Upper lobe of right lung (tissue), 1 donor: ENCODE measurements around the gene BCL2L11. TPM values are rescaled to one million over a fixed set of nuclear protein-coding genes. Genes with fewer than 3 reads are reported as not detected.

ENCODE experiments used
- ATAC-seq: fragments of 200-7000 bp; cut with Tn5 transposase; one replicate; pipeline ENCODE4 v1.9.1; 2020; ENCODE audit warnings: mild to moderate bottlenecking, moderate library complexity
- DNase-seq: peaks from one replicate; pipeline ENCODE4 v3.0.0-alpha.2; 2020
- H3K27ac ChIP-seq: fragments of 200-600 bp; one replicate; pipeline ENCODE4 v1.8.0; 2022
- H3K27me3 ChIP-seq: fragments of 200-600 bp; one replicate; pipeline ENCODE4 v1.8.0; 2022; ENCODE audit warnings: mild to moderate bottlenecking
- H3K36me3 ChIP-seq: fragments of 200-600 bp; one replicate; pipeline ENCODE4 v1.8.0; 2022
- H3K4me1 ChIP-seq: fragments of 200-600 bp; one replicate; pipeline ENCODE4 v1.8.0; 2022
- H3K4me3 ChIP-seq: fragments of 200-600 bp; one replicate; pipeline ENCODE4 v1.8.0; 2022; ENCODE audit warnings: mild to moderate bottlenecking
- H3K9me3 ChIP-seq: fragments of 200-600 bp; one replicate; pipeline ENCODE4 v1.8.0; 2022
- intact Hi-C: fragments of 100-400 bp; cut with DNase I; formaldehyde crosslinking; loops from one replicate; pipeline ENCODE4 v1.11.0; 2022
- total RNA-seq: library from RNA; stranded (reverse); fragmentation: NEBNext Ultra II Directional; extraction: Animal tissue kit (Norgen Biotek cat#: 25700); gene quantifications from one replicate; pipeline ENCODE4 v1.2.1, GENCODE V29; 2021
- TF ChIP-seq, protein P1 (sequence below): fragments of 200-600 bp; IDR thresholded peaks from one replicate; pipeline ENCODE4 v1.8.0; 2022; ENCODE audit warnings: antibody characterized with exemption
- donor health status: DM: no; HTN: yes; CAD: no; lungs with severe emphysema.

Gene BCL2L11
- total RNA-seq, 1 donor from 2014 or later: 23.9 TPM

- H3K4me1 ChIP-seq: no peaks in the 10 kb centered on the region
- H3K4me3 ChIP-seq: no peak overlapping the region
- no peak for DNase-seq
- H3K27ac ChIP-seq: no peak overlapping the region
- no peaks in the 10 kb centered on the region for H3K27me3 ChIP-seq
- no peaks in the 10 kb centered on the region for H3K36me3 ChIP-seq
- H3K9me3 ChIP-seq: no peaks in the 10 kb centered on the region
- intact Hi-C loops: no loop called here
- TF ChIP-seq, protein P1, sequence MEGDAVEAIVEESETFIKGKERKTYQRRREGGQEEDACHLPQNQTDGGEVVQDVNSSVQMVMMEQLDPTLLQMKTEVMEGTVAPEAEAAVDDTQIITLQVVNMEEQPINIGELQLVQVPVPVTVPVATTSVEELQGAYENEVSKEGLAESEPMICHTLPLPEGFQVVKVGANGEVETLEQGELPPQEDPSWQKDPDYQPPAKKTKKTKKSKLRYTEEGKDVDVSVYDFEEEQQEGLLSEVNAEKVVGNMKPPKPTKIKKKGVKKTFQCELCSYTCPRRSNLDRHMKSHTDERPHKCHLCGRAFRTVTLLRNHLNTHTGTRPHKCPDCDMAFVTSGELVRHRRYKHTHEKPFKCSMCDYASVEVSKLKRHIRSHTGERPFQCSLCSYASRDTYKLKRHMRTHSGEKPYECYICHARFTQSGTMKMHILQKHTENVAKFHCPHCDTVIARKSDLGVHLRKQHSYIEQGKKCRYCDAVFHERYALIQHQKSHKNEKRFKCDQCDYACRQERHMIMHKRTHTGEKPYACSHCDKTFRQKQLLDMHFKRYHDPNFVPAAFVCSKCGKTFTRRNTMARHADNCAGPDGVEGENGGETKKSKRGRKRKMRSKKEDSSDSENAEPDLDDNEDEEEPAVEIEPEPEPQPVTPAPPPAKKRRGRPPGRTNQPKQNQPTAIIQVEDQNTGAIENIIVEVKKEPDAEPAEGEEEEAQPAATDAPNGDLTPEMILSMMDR: no peak
- ATAC-seq: no peak
Measured at GRCh38 chr2:111102216-111102615, 18.5 kb upstream of the BCL2L11 start.

DNA sequence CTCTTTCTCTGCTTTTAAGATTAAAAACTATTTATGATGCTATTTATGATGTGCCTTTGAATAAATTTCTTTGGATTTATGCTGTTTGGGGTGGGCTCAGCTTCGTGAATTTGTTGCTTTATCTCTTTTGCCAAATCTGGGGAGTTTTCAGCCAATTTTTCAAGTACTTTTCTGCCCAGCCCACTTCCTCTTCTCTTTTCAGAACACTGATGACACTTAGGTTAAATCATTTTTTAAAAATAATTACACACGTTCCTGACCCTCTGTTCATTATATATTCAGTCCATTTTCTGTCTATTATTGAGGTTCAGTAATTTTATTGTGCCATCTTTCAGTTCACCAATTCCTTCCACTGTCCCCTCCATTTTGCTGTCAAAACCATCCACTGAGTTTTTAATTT lies 14.8 kb upstream of the BCL2L11 start:
- no peak for DNase-seq
- intact Hi-C loops: no loop called here

DNA sequence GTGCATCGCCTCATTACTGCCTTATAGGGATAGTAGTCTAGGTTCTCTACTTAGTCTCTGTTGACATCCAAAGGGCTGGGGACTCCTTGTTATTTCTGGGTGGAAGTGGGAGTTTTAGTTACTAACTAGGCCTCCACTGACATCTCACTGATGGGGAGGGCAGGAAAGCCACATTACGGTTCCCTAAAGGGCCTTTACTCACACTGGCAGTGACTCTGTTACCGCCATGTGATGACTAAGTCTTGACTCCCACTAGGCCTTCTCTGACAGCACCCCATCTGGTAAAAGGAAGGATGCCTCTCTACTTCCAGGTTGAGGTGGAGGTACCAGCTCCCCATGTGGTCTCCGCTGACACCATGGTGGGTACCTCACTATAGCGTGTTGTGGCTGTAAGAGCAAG lies 14.0 kb upstream of the BCL2L11 start:
- ATAC-seq (no peak), DNase-seq (no peak)
- TF ChIP-seq, protein P1: no peak
- H3K4me3 ChIP-seq: no peak overlapping the region
- peaks cover 7% of the 10 kb centered on the region for H3K27me3 ChIP-seq
- H3K9me3 ChIP-seq: no peaks in the 10 kb centered on the region
- intact Hi-C loops: no loop called here
- no peaks in the 10 kb centered on the region for H3K36me3 ChIP-seq
- no peak overlapping the region for H3K27ac ChIP-seq
- H3K4me1 ChIP-seq: no peaks in the 10 kb centered on the region

More for the DNA sequence above, 14.8 kb upstream of the BCL2L11 start:
- no peak for ATAC-seq
- no peaks in the 10 kb centered on the region for H3K36me3 ChIP-seq
- no peak overlapping the region for H3K4me3 ChIP-seq
- no peaks in the 10 kb centered on the region for H3K9me3 ChIP-seq
- TF ChIP-seq, protein P1: no peak
- no peak overlapping the region for H3K27ac ChIP-seq
- H3K27me3 ChIP-seq: peaks cover 7% of the 10 kb centered on the region
- no peaks in the 10 kb centered on the region for H3K4me1 ChIP-seq

GRCh38 chr2:111108745-111109271 lies 11.9 kb upstream of the BCL2L11 start:
- Histone ChIP-seq H3K36me3 (no peaks in the 10 kb centered on the region), H3K9me3 (no peaks in the 10 kb centered on the region), H3K27me3 (peaks cover 7% of the 10 kb centered on the region), H3K4me3 (no peak overlapping the region), H3K27ac (no peak overlapping the region), H3K4me1 (no peaks in the 10 kb centered on the region)
- intact Hi-C loops: no loop called here
- TF ChIP-seq, protein P1: no peak
- DNase-seq (no peak), ATAC-seq (no peak)

- H3K9me3 ChIP-seq: no peaks in the 10 kb centered on the region
- no peaks in the 10 kb centered on the region for H3K4me1 ChIP-seq
- peaks cover 7% of the 10 kb centered on the region for H3K27me3 ChIP-seq
- H3K36me3 ChIP-seq: no peaks in the 10 kb centered on the region
- H3K27ac ChIP-seq: no peak overlapping the region
- intact Hi-C loops: no loop called here
- DNase-seq (no peak), ATAC-seq (no peak)
- TF ChIP-seq, protein P1: no peak
- no peak overlapping the region for H3K4me3 ChIP-seq
Measured at GRCh38 chr2:111111101-111111755, 9.5 kb upstream of the BCL2L11 start.
